Uterus (tissue), 2 donors: ENCODE measurements around the gene TMEM51.

Source experiments
- CTCF ChIP-seq, 4 experiments: fragments of 200-600 bp in 2 of 4; fragments of 450-650 bp in 2 of 4; sonication (generic) in 2 of 4; IDR thresholded peaks; one replicate each; pipeline ENCODE4 v1.5.1; 2016 to 2019; ENCODE audit warnings: antibody characterized with exemption in 4 of 4, mild to moderate bottlenecking in 2 of 4, moderate library complexity in 1 of 4
- POLR2A ChIP-seq, 2 donors: fragments of 450-650 bp; IDR thresholded peaks; one replicate each; pipeline ENCODE4 v1.6.1; 2016; ENCODE audit warnings: antibody characterized with exemption in 2 of 2, mild to moderate bottlenecking in 1 of 2, moderate library complexity in 1 of 2

GRCh38 chr1:15212954-15213291 lies 59.4 kb downstream of the TMEM51 start:
- no peak for TF ChIP-seq CTCF (IDR thresholded peaks at IDR 0.05)
- no peak for TF ChIP-seq POLR2A (IDR thresholded peaks at IDR 0.05)
